ENCODE measurements around the gene RHOD.

DNA sequence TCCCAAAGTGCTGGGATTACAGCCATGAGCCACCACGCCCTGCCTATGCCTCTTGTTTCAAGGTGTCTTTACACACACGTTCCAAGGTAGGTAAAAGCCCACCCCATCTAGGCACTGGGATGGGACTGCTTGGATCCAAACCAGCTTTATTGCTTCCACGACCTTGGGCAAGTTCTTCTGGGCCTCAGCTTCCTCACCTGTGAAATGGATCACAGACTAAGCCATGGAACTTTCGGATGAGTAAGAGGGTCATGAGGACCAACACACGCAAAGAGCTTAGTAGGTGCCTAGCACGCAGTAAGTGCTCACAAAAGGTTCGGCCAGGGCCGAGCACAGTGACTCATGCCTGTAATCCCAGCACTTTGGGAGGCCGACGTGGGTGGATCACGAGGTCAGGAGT, 15.6 kb downstream of the RHOD start:
- TF ChIP-seq, protein P1, sequence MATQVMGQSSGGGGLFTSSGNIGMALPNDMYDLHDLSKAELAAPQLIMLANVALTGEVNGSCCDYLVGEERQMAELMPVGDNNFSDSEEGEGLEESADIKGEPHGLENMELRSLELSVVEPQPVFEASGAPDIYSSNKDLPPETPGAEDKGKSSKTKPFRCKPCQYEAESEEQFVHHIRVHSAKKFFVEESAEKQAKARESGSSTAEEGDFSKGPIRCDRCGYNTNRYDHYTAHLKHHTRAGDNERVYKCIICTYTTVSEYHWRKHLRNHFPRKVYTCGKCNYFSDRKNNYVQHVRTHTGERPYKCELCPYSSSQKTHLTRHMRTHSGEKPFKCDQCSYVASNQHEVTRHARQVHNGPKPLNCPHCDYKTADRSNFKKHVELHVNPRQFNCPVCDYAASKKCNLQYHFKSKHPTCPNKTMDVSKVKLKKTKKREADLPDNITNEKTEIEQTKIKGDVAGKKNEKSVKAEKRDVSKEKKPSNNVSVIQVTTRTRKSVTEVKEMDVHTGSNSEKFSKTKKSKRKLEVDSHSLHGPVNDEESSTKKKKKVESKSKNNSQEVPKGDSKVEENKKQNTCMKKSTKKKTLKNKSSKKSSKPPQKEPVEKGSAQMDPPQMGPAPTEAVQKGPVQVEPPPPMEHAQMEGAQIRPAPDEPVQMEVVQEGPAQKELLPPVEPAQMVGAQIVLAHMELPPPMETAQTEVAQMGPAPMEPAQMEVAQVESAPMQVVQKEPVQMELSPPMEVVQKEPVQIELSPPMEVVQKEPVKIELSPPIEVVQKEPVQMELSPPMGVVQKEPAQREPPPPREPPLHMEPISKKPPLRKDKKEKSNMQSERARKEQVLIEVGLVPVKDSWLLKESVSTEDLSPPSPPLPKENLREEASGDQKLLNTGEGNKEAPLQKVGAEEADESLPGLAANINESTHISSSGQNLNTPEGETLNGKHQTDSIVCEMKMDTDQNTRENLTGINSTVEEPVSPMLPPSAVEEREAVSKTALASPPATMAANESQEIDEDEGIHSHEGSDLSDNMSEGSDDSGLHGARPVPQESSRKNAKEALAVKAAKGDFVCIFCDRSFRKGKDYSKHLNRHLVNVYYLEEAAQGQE (IDR thresholded peaks at IDR 0.05; ENCODE audit: low read depth): no peak
- TF ChIP-seq TEAD4 (IDR thresholded peaks at IDR 0.05): no peak
- no peak for TF ChIP-seq EP300 (IDR thresholded peaks at IDR 0.05; ENCODE audit: borderline replicate concordance)
- no peak for TF ChIP-seq TCF12 (IDR thresholded peaks at IDR 0.05; ENCODE audit: low read depth)
- no peak for TF ChIP-seq TAF1 (IDR thresholded peaks at IDR 0.05; ENCODE audit: low read depth)
- TF ChIP-seq, protein P2, sequence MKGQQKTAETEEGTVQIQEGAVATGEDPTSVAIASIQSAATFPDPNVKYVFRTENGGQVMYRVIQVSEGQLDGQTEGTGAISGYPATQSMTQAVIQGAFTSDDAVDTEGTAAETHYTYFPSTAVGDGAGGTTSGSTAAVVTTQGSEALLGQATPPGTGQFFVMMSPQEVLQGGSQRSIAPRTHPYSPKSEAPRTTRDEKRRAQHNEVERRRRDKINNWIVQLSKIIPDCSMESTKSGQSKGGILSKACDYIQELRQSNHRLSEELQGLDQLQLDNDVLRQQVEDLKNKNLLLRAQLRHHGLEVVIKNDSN (IDR thresholded peaks at IDR 0.05): no peak
- TF ChIP-seq, protein P3, sequence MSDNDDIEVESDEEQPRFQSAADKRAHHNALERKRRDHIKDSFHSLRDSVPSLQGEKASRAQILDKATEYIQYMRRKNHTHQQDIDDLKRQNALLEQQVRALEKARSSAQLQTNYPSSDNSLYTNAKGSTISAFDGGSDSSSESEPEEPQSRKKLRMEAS (IDR thresholded peaks at IDR 0.05): no peak
- TF ChIP-seq NFIC (IDR thresholded peaks at IDR 0.05): no peak
- no peak for TF ChIP-seq CREB1 (IDR thresholded peaks at IDR 0.05; ENCODE audit: low read depth)
- no peak for TF ChIP-seq RAD21 (IDR thresholded peaks at IDR 0.05; ENCODE audit: low read depth)
